DND-41 (cell line): ENCODE results near the gene GATA3.
A peak's percentile ranks its signal among the peaks of the same experiment; 100 is the strongest.

ENCODE experiments used
- ATAC-seq: fragments of 200-7000 bp; cut with Tn5 transposase; 3 replicates; pipeline ENCODE4 v1.9.1; 2021; ENCODE audit warnings: low read depth; ENCODE audit not compliant: insufficient read depth
- DNase-seq: peaks from one replicate; pipeline ENCODE4 v3.0.0-alpha.2; 2020
- H2AFZ ChIP-seq: 2 replicates; pipeline ENCODE4 v1.6.0; 2012; ENCODE audit warnings: low read depth, low read length
- H3K27ac ChIP-seq: 2 replicates; pipeline ENCODE4 v1.5.1; 2012; ENCODE audit warnings: low read length, inconsistent platforms
- H3K27me3 ChIP-seq: fragments of 200-600 bp; sonication (generic); 2 replicates; pipeline ENCODE4 v1.6.0; 2012; ENCODE audit warnings: low read length, mild to moderate bottlenecking, inconsistent platforms; ENCODE audit not compliant: insufficient read depth, poor library complexity
- H3K36me3 ChIP-seq: 2 replicates; pipeline ENCODE4 v1.5.1; 2012; ENCODE audit warnings: low read length, inconsistent platforms; ENCODE audit not compliant: insufficient read depth
- H3K4me1 ChIP-seq: 2 replicates; pipeline ENCODE4 v1.5.1; 2012; ENCODE audit warnings: mild to moderate bottlenecking, low read length; ENCODE audit not compliant: insufficient read depth
- H3K4me2 ChIP-seq: 2 replicates; pipeline ENCODE4 v1.6.0; 2012; ENCODE audit warnings: mild to moderate bottlenecking, moderate library complexity, low read length, inconsistent platforms; ENCODE audit not compliant: insufficient read depth
- H3K4me3 ChIP-seq, 2 experiments: fragments of 200-600 bp in 1 of 2; shearing (Covaris generic) in 1 of 2; 2 replicates each; pipeline ENCODE4 v1.5.1; 2012 to 2016; ENCODE audit warnings: inconsistent platforms in 2 of 2, low read length in 2 of 2, mild to moderate bottlenecking in 2 of 2, low read depth in 1 of 2, moderate library complexity in 1 of 2
- H3K79me2 ChIP-seq: 2 replicates; pipeline ENCODE4 v1.6.0; 2012; ENCODE audit warnings: low read length, inconsistent platforms; ENCODE audit not compliant: insufficient read depth
- H3K9ac ChIP-seq: 2 replicates; pipeline ENCODE4 v1.6.0; 2012; ENCODE audit warnings: low read depth, mild to moderate bottlenecking, inconsistent platforms, low read length, moderate library complexity
- H3K9me3 ChIP-seq: 2 replicates; pipeline ENCODE4 v1.5.1; 2012; ENCODE audit warnings: low read length, moderate library complexity, mild to moderate bottlenecking, inconsistent platforms; ENCODE audit not compliant: insufficient read depth, severe bottlenecking
- H4K20me1 ChIP-seq: 2 replicates; pipeline ENCODE4 v1.6.0; 2012; ENCODE audit warnings: low read length; ENCODE audit not compliant: insufficient read depth
- CTCF ChIP-seq: IDR thresholded peaks from 2 replicates; pipeline ENCODE4 v1.5.1; 2012; ENCODE audit warnings: borderline replicate concordance, low read length, moderate library complexity, mild to moderate bottlenecking; ENCODE audit not compliant: poor library complexity, severe bottlenecking; ENCODE audit errors: extremely low read depth
- EZH2 ChIP-seq: IDR thresholded peaks from 3 replicates; pipeline ENCODE4 v1.6.1; 2012; ENCODE audit warnings: borderline replicate concordance, low read depth, mild to moderate bottlenecking, moderate library complexity, low read length, inconsistent platforms; ENCODE audit not compliant: severe bottlenecking

GATA3 gene

GRCh38 chr10:8044908-8045725 is 9.4 kb upstream of the GATA3 start:
- H3K4me1 ChIP-seq, result peaks cover 22% of the 10 kb centered on the region
- ATAC-seq, result peak; percentile 84
- peak; percentile 60 for DNase-seq
- TF ChIP-seq EZH2 (no peak), CTCF (no peak)
- peak overlapping the region; percentile 76 for H2AFZ ChIP-seq
- no peaks in the 10 kb centered on the region for H3K27me3 ChIP-seq
- peak overlapping the region; percentile 69 for H3K4me2 ChIP-seq
- H3K27ac ChIP-seq, result peak overlapping the region; percentile 56
- H3K4me3 ChIP-seq, result peak overlapping the region; percentile 10 to 59; a peak in 3 of 4 replicates
- 0 out of 2 replicates have a peak, but pooled peaks cover 2% of the 10 kb centered on the region for H3K79me2 ChIP-seq
- no peaks in the 10 kb centered on the region for H3K36me3 ChIP-seq
- H4K20me1 ChIP-seq, result no peaks in the 10 kb centered on the region
- H3K9me3 ChIP-seq, result no peaks in the 10 kb centered on the region
- peak overlapping the region; percentile 51 for H3K9ac ChIP-seq

GRCh38 chr10:8045726-8046494 is 8.6 kb upstream of the GATA3 start:
- Histone ChIP-seq H3K4me2 (peak overlapping the region; percentile 69), H4K20me1 (no peaks in the 10 kb centered on the region), H3K36me3 (no peaks in the 10 kb centered on the region), H3K27me3 (no peaks in the 10 kb centered on the region), H3K4me1 (peaks cover 22% of the 10 kb centered on the region), H3K9ac (peak overlapping the region; percentile 51), H3K9me3 (no peaks in the 10 kb centered on the region), H3K4me3 (peak overlapping the region; percentile 10 to 59; a peak in 3 of 4 replicates), H3K79me2 (0 out of 2 replicates have a peak, but pooled peaks cover 2% of the 10 kb centered on the region), H2AFZ (peak overlapping the region; percentile 76), H3K27ac (peak overlapping the region; percentile 56; the same call in 1 of the 2 replicates)
- DNase-seq (no peak), ATAC-seq (peak; percentile 32; the same call in 2 of the 3 replicates)
- TF ChIP-seq EZH2, result no peak

GRCh38 chr10:8047452-8048280 is 6.8 kb upstream of the GATA3 start:
- H3K36me3 ChIP-seq, result no peaks in the 10 kb centered on the region
- H2AFZ ChIP-seq, result no peak overlapping the region
- H3K9ac ChIP-seq, result no peak overlapping the region
- peaks cover 22% of the 10 kb centered on the region for H3K4me1 ChIP-seq
- H3K79me2 ChIP-seq, result 0 out of 2 replicates have a peak, but pooled peaks cover 2% of the 10 kb centered on the region
- ATAC-seq (no peak), DNase-seq (no peak)
- H3K27me3 ChIP-seq, result no peaks in the 10 kb centered on the region
- H3K27ac ChIP-seq, result no peak overlapping the region
- TF ChIP-seq CTCF (no peak), EZH2 (no peak)
- no peaks in the 10 kb centered on the region for H4K20me1 ChIP-seq
- no peak overlapping the region for H3K4me3 ChIP-seq
- no peak overlapping the region for H3K4me2 ChIP-seq
- no peaks in the 10 kb centered on the region for H3K9me3 ChIP-seq
